ENCODE measurements around the gene KRT38.
"Not testable (repeated sequence)": the region's sequence is repeated elsewhere in the genome, so short reads cannot be mapped to it uniquely, and the experiment has no call there.

Gene KRT38

GRCh38 chr17:41395044-41395443, 45.7 kb downstream of the KRT38 start:
- DNase-seq (ENCODE audit: low read depth) = not testable (repeated sequence)

- no peak for DNase-seq (ENCODE audit: low read depth)
Measured at GRCh38 chr17:41394254-41394996, 46.4 kb downstream of the KRT38 start.

GRCh38 chr17:41393826-41394225, 47.0 kb downstream of the KRT38 start:
- DNase-seq (ENCODE audit: low read depth) = no peak

DNA sequence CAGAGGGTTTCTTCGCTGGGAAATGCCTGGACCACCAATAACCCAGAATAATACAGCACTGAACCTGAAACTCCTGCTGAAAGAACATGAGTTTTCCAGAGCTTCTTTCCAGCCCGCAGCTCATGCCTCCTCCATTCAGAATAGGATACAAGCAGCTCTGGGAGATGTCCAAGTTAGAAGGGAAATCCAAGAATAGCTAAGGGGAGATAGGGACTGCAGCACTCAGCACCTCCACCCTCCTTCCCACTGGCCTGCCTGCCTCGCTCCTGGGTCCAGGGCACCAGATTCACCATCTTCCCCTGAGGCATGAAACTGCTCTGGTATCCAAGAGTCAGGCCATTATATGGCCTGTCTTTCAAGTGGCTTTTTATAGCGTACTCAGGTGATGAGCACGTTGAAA, 47.5 kb downstream of the KRT38 start:
- no peak for DNase-seq (ENCODE audit: low read depth)

- DNase-seq (ENCODE audit: low read depth) = no peak
Measured at GRCh38 chr17:41392278-41392677, 48.5 kb downstream of the KRT38 start.

- DNase-seq (ENCODE audit: low read depth) = no peak
Measured at GRCh38 chr17:41391535-41391934, 49.2 kb downstream of the KRT38 start.

DNA sequence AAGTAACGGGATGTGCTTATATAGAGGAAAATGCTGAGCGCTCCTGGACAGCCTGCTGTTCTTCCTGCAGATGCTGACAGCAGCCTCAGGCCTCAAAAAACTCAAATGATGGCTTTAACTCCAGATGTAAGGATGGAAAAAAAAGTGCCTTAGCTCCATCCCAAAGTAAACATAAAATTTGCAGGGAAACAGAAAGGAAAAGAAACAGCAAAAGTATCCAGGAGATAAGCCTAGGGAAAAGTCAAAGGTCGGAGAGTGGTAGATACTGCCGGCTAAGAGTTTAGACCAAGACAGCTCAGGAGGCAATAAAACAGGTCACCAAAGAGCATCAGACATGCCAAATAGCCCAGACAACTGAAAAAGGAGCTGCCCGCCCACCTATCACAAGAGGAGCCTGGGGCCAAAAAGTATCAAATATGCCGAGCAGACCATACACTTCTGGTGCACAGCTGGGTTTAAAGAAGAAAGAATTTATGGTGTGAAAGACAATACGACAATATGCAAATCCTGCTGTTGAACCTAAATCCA, 50.3 kb downstream of the KRT38 start:
- no peak for DNase-seq (ENCODE audit: low read depth)

- DNase-seq (ENCODE audit: low read depth) = no peak
Measured at GRCh38 chr17:41387670-41388069, 53.1 kb downstream of the KRT38 start.

DNA sequence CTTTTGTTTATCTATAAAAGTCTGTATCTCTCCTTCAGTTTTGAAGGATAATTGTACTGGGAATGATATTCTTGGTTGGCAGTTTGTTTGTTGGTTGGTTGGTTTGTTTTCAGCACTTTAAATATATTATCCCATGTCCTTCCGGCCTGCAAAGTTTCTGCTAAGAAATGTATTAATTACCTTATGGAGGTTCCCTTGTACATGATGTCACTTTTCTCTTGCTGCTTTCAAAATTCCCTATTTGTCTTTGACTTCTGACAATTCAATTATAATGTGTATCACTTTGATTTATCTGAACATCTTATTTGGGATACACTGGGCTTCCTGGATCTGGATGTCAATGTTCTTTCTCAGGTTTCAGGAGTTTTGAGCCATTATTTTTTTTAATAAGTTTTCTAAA, 54.6 kb downstream of the KRT38 start:
- no peak for DNase-seq (ENCODE audit: low read depth)
